H9 (cell line): ENCODE data around the gene GABARAP. TPM values are rescaled to one million over a fixed set of nuclear protein-coding genes. Genes with fewer than 3 reads are reported as not detected.

Experiments
- DNase-seq: peaks from one replicate; pipeline ENCODE4 v3.0.0-alpha.2; 2017
- H2AFZ ChIP-seq: one replicate; pipeline ENCODE4 v1.6.1; 2013; ENCODE audit warnings: mild to moderate bottlenecking, low read length, control low read depth, moderate library complexity
- H2AK5ac ChIP-seq: 2 replicates; pipeline ENCODE4 v1.6.1; 2013; ENCODE audit warnings: low read length, control low read depth, mixed read lengths; ENCODE audit not compliant: insufficient read length
- H2BK120ac ChIP-seq: one replicate; pipeline ENCODE4 v1.6.1; 2013; ENCODE audit warnings: low read depth, mild to moderate bottlenecking, low read length, control low read depth, inconsistent platforms; ENCODE audit not compliant: poor library complexity, severe bottlenecking
- H2BK12ac ChIP-seq: 2 replicates; pipeline ENCODE4 v1.6.1; 2013; ENCODE audit warnings: low read length, control low read depth, mixed read lengths, low read depth; ENCODE audit not compliant: insufficient read length
- H2BK15ac ChIP-seq: 2 replicates; pipeline ENCODE4 v1.6.1; 2013; ENCODE audit warnings: low read depth, low read length, control low read depth
- H2BK20ac ChIP-seq: one replicate; pipeline ENCODE4 v1.6.1; 2013; ENCODE audit warnings: low read depth, mild to moderate bottlenecking, low read length, control low read depth, inconsistent platforms; ENCODE audit not compliant: poor library complexity, severe bottlenecking
- H2BK5ac ChIP-seq: 2 replicates; pipeline ENCODE4 v1.6.1; 2013; ENCODE audit warnings: low read length, control low read depth, mixed read lengths; ENCODE audit not compliant: insufficient read length
- H3K14ac ChIP-seq: 2 replicates; pipeline ENCODE4 v1.6.1; 2013; ENCODE audit warnings: low read length, control low read depth; ENCODE audit not compliant: insufficient read depth
- H3K18ac ChIP-seq: 2 replicates; pipeline ENCODE4 v1.6.1; 2013; ENCODE audit warnings: low read depth, mild to moderate bottlenecking, mixed read lengths, low read length, control low read depth; ENCODE audit not compliant: insufficient read length
- H3K23ac ChIP-seq: 2 replicates; pipeline ENCODE4 v1.6.1; 2013; ENCODE audit warnings: low read length, control low read depth, mixed read lengths, low read depth; ENCODE audit not compliant: insufficient read length
- H3K23me2 ChIP-seq: 2 replicates; pipeline ENCODE4 v1.6.1; 2013; ENCODE audit warnings: low read depth, mild to moderate bottlenecking, mixed read lengths, low read length, control low read depth; ENCODE audit not compliant: insufficient read length, poor library complexity, severe bottlenecking
- H3K27ac ChIP-seq: 2 replicates; pipeline ENCODE4 v1.5.1; 2013; ENCODE audit warnings: low read length, control low read depth, mixed read lengths, low read depth; ENCODE audit not compliant: insufficient read length
- H3K27me3 ChIP-seq: 2 replicates; pipeline ENCODE4 v1.6.1; 2013; ENCODE audit warnings: low read length, control low read depth, inconsistent platforms; ENCODE audit not compliant: insufficient read depth
- H3K4ac ChIP-seq: 2 replicates; pipeline ENCODE4 v1.6.1; 2013; ENCODE audit warnings: low read depth, mild to moderate bottlenecking, control low read depth, inconsistent platforms, low read length, moderate library complexity
- H3K4me1 ChIP-seq: 2 replicates; pipeline ENCODE4 v1.6.1; 2013; ENCODE audit warnings: low read length, control low read depth, inconsistent platforms; ENCODE audit not compliant: insufficient read depth
- H3K4me2 ChIP-seq: 2 replicates; pipeline ENCODE4 v1.6.1; 2013; ENCODE audit warnings: low read length, control low read depth, mixed read lengths; ENCODE audit not compliant: insufficient read length, insufficient read depth
- H3K56ac ChIP-seq: 2 replicates; pipeline ENCODE4 v1.6.1; 2013; ENCODE audit warnings: low read depth, mild to moderate bottlenecking, mixed read lengths, low read length, control low read depth; ENCODE audit not compliant: insufficient read length
- H3K79me1 ChIP-seq: 2 replicates; pipeline ENCODE4 v1.6.1; 2013; ENCODE audit warnings: low read depth, mild to moderate bottlenecking, moderate library complexity, low read length, control low read depth, inconsistent platforms; ENCODE audit not compliant: insufficient read depth, poor library complexity, severe bottlenecking
- H3K79me2 ChIP-seq: 2 replicates; pipeline ENCODE4 v1.6.1; 2013; ENCODE audit warnings: low read length, control low read depth, inconsistent platforms; ENCODE audit not compliant: insufficient read depth
- H3K9ac ChIP-seq: 2 replicates; pipeline ENCODE4 v1.6.1; 2013; ENCODE audit warnings: low read length, control low read depth, mixed read lengths; ENCODE audit not compliant: insufficient read length; ENCODE audit errors: extremely low read depth
- H3K9me3 ChIP-seq: one replicate; pipeline ENCODE4 v1.6.1; 2013; ENCODE audit warnings: low read depth, low read length, inconsistent platforms; ENCODE audit not compliant: control insufficient read depth
- H3T11ph ChIP-seq: one replicate; pipeline ENCODE4 v1.6.1; 2013; ENCODE audit warnings: mild to moderate bottlenecking, low read length, control low read depth, inconsistent platforms
- H4K20me1 ChIP-seq: one replicate; pipeline ENCODE4 v1.6.1; 2013; ENCODE audit not compliant: control insufficient read depth, insufficient read length, insufficient read depth
- H4K5ac ChIP-seq: 2 replicates; pipeline ENCODE4 v1.6.1; 2013; ENCODE audit warnings: low read depth, mild to moderate bottlenecking, mixed read lengths, low read length, control low read depth; ENCODE audit not compliant: insufficient read length
- H4K8ac ChIP-seq: replicated peaks from 2 replicates; pipeline ENCODE4 v1.6.1; 2013; ENCODE audit warnings: low read length, control low read depth, mixed read lengths, low read depth; ENCODE audit not compliant: insufficient read length
- H4K91ac ChIP-seq: 2 replicates; pipeline ENCODE4 v1.6.1; 2013; ENCODE audit warnings: low read depth, mild to moderate bottlenecking, moderate library complexity, mixed read lengths, low read length, control low read depth; ENCODE audit not compliant: insufficient read length
- H3K27ac Mint-ChIP-seq, 3 experiments: 2 replicates in 2 of 3; 3 replicates in 1 of 3; pipeline ENCODE4 v1.8.0; 2020 to 2021; ENCODE audit warnings: mixed read lengths in 3 of 3, mild to moderate bottlenecking in 1 of 3, moderate library complexity in 1 of 3
- H3K27me3 Mint-ChIP-seq: 2 replicates; pipeline ENCODE4 v1.8.0; 2021; ENCODE audit warnings: low read depth, mild to moderate bottlenecking, moderate library complexity, mixed read lengths
- H3K36me3 Mint-ChIP-seq, 3 experiments: 2 replicates in 2 of 3; 3 replicates in 1 of 3; pipeline ENCODE4 v1.8.0; 2020 to 2021; ENCODE audit warnings: low read depth in 3 of 3, mixed read lengths in 3 of 3; ENCODE audit not compliant: insufficient read depth in 1 of 3
- H3K4me1 Mint-ChIP-seq, 2 experiments: 2 replicates each; pipeline ENCODE4 v1.8.0; 2020; ENCODE audit warnings: mixed read lengths in 2 of 2
- H3K4me3 Mint-ChIP-seq, 2 experiments: 2 replicates in 1 of 2; 3 replicates in 1 of 2; pipeline ENCODE4 v1.8.0; 2020 to 2021; ENCODE audit warnings: mild to moderate bottlenecking in 2 of 2, mixed read lengths in 2 of 2, moderate library complexity in 1 of 2
- H3K9me3 Mint-ChIP-seq, 2 experiments: 2 replicates in 1 of 2; 3 replicates in 1 of 2; pipeline ENCODE4 v1.8.0; 2020; ENCODE audit warnings: mild to moderate bottlenecking in 2 of 2, mixed read lengths in 2 of 2, moderate library complexity in 1 of 2
- CTCF ChIP-seq: fragments of 200-600 bp; sonication (generic); conservative IDR thresholded peaks from 3 replicates; pipeline ENCODE4 v1.8.0; 2021; ENCODE audit warnings: antibody characterized with exemption, mild to moderate bottlenecking
- WGBS: extraction: QIAGEN DNeasy Blood & Tissue Kit; methylation state at CpG from one replicate; pipeline ENCODE4 v1.1.7; 2013; ENCODE audit warnings: missing lambda C conversion rate, low lambda C conversion rate, mixed read lengths; ENCODE audit not compliant: insufficient read length; ENCODE audit errors: extremely low coverage; 5-methylcytosine and 5-hydroxymethylcytosine counted together
- total RNA-seq: library from RNA; stranded (reverse); gene quantifications from 2 replicates; pipeline ENCODE4 v1.2.1, GENCODE V29; 2021

Gene GABARAP
- total RNA-seq, 1 experiment from 2014 or later: 261 TPM

GRCh38 chr17:7216242-7217112 is 25.8 kb downstream of the GABARAP start:
- H3K18ac ChIP-seq: no peak overlapping the region
- H4K5ac ChIP-seq: no peak overlapping the region
- no peak overlapping the region for H3K27ac ChIP-seq
- H3K36me3 Mint-ChIP-seq: peaks cover 4 to 12% (median 7%) of the 10 kb centered on the region in 3 experiments; a peak in 5 of 7 replicates
- DNase-seq: no peak
- H4K91ac ChIP-seq: no peak overlapping the region
- H3K4me3 Mint-ChIP-seq: peak overlapping the region; percentile 72 to 91
- H3T11ph ChIP-seq: no peak overlapping the region
- no peak overlapping the region for H3K9ac ChIP-seq
- H3K9me3 Mint-ChIP-seq: no peaks in the 10 kb centered on the region
- no peaks in the 10 kb centered on the region; the same call in none of the 2 replicates for H3K27me3 Mint-ChIP-seq
- H3K9me3 ChIP-seq: no peaks in the 10 kb centered on the region
- H2AFZ ChIP-seq: no peak overlapping the region
- peaks cover 3% of the 10 kb centered on the region; the same call in 1 of the 2 replicates for H3K79me2 ChIP-seq
- WGBS: no CpG with 5 or more reads among the region's 7 CpGs
- no peak overlapping the region for H2BK20ac ChIP-seq
- no peak overlapping the region for H4K8ac ChIP-seq
- peaks cover 3% of the 10 kb centered on the region; the same call in 1 of the 2 replicates for H3K4me1 ChIP-seq
- TF ChIP-seq CTCF: no peak
- H3K23me2 ChIP-seq: peaks cover 28% of the 10 kb centered on the region
- H2BK120ac ChIP-seq: no peak overlapping the region
- H3K4me2 ChIP-seq: peak overlapping the region; percentile 87
- H3K23ac ChIP-seq: no peak overlapping the region
- no peak overlapping the region for H2BK5ac ChIP-seq
- H3K27ac Mint-ChIP-seq: peak overlapping the region; percentile 83 to 97 (median 96); a peak in 6 of 7 replicates
- peaks cover 2% of the 10 kb centered on the region for H3K79me1 ChIP-seq
- no peak overlapping the region for H2BK15ac ChIP-seq
- H3K14ac ChIP-seq: no peak overlapping the region
- H3K27me3 ChIP-seq: no peaks in the 10 kb centered on the region
- H2BK12ac ChIP-seq: no peak overlapping the region
- no peaks in the 10 kb centered on the region for H4K20me1 ChIP-seq
- H2AK5ac ChIP-seq: no peak overlapping the region
- peaks cover 67 to 68% of the 10 kb centered on the region in 2 experiments for H3K4me1 Mint-ChIP-seq
- H3K56ac ChIP-seq: no peak overlapping the region
- H3K4ac ChIP-seq: no peak overlapping the region
